Measurements from ENCODE around the gene HCST.
A peak's percentile ranks its signal among the peaks of the same experiment; 100 is the strongest.

The HCST gene

GRCh38 chr19:35901055-35901644 lies 1.2 kb upstream of the HCST start:
- Histone ChIP-seq H2BK5ac (ENCODE audit: low read depth, low read length, poor library complexity, severe bottlenecking) (no peak overlapping the region), H3K4me3 (ENCODE audit: insufficient read depth in 1 of 2, low read depth in 1 of 2, low read length in 2 of 2) (peak overlapping the region in 1 of 2 experiments; percentile 93), H4K91ac (ENCODE audit: low read length) (peak overlapping the region; percentile 69), H3K79me1 (replicated peaks; ENCODE audit: low read length, poor library complexity, severe bottlenecking) (peaks cover 26% of the 10 kb centered on the region), H3K27me3 (ENCODE audit: control insufficient read depth in 1 of 2, insufficient read depth in 1 of 2, low read length in 2 of 2) (no peaks in the 10 kb centered on the region), H3K27ac (ENCODE audit: low read length, poor library complexity, severe bottlenecking) (peak overlapping the region; percentile 48), H4K8ac (ENCODE audit: low read length) (peak overlapping the region; percentile 93), H2AK5ac (ENCODE audit: low read length, severe bottlenecking) (no peak overlapping the region), H2BK15ac (ENCODE audit: low read depth, poor library complexity, severe bottlenecking) (no peak overlapping the region), H3K4ac (ENCODE audit: low read depth in 1 of 2, low read length in 2 of 2) (no peak overlapping the region), H3K4me2 (ENCODE audit: low read length, poor library complexity, severe bottlenecking) (no peak overlapping the region), H2AFZ (ENCODE audit: low read depth, low read length) (no peak overlapping the region), H2BK120ac (ENCODE audit: low read depth, low read length) (no peak overlapping the region), H3K9ac (ENCODE audit: low read length) (peak overlapping the region; percentile 92), H3K9me3 (ENCODE audit: control insufficient read depth, low read length) (no peaks in the 10 kb centered on the region), H3K18ac (ENCODE audit: low read depth in 1 of 2, low read length in 2 of 2) (no peak overlapping the region), H3K23ac (ENCODE audit: low read length in 2 of 2) (no peak overlapping the region), H3K14ac (ENCODE audit: low read length in 2 of 2) (no peak overlapping the region), H3K4me1 (ENCODE audit: control insufficient read depth, insufficient read depth, low read depth, low read length) (peaks cover 31% of the 10 kb centered on the region), H3K36me3 (ENCODE audit: control insufficient read depth in 1 of 2, insufficient read depth in 2 of 2, low read depth in 1 of 2, low read length in 2 of 2) (peaks cover 13 to 16% of the 10 kb centered on the region in 2 experiments), H2BK12ac (ENCODE audit: low read length in 2 of 2) (no peak overlapping the region)
- DNase-seq = peak; percentile 68
- WGBS = 72% methylated on average over 2 of the region's 2 CpGs

GRCh38 chr19:35902870-35903475 lies 644 bp downstream of the HCST start:
- no peak for DNase-seq
- peak overlapping the region; percentile 57 for H4K91ac ChIP-seq (ENCODE audit: low read length)
- H3K9ac ChIP-seq (ENCODE audit: low read length) = peak overlapping the region; percentile 57
- H3K14ac ChIP-seq (ENCODE audit: low read length in 2 of 2) = no peak overlapping the region
- H3K4ac ChIP-seq (ENCODE audit: low read depth in 1 of 2, low read length in 2 of 2) = peak overlapping the region; percentile 46 to 95
- H2BK15ac ChIP-seq (ENCODE audit: low read depth, poor library complexity, severe bottlenecking) = peak overlapping the region; percentile 62
- no peak overlapping the region for H2BK5ac ChIP-seq (ENCODE audit: low read depth, low read length, poor library complexity, severe bottlenecking)
- H3K27ac ChIP-seq (ENCODE audit: low read length, poor library complexity, severe bottlenecking) = no peak overlapping the region
- peak overlapping the region; percentile 29 for H2AFZ ChIP-seq (ENCODE audit: low read depth, low read length)
- H3K4me3 ChIP-seq (ENCODE audit: insufficient read depth in 1 of 2, low read depth in 1 of 2, low read length in 2 of 2) = peak overlapping the region; percentile 20 to 37
- peaks cover 10% of the 10 kb centered on the region for H3K79me1 ChIP-seq (replicated peaks; ENCODE audit: low read length, poor library complexity, severe bottlenecking)
- no peaks in the 10 kb centered on the region for H3K9me3 ChIP-seq (ENCODE audit: control insufficient read depth, low read length)
- H3K36me3 ChIP-seq (ENCODE audit: control insufficient read depth in 1 of 2, insufficient read depth in 2 of 2, low read depth in 1 of 2, low read length in 2 of 2) = no peaks in the 10 kb centered on the region
- peak overlapping the region; percentile 62 for H2BK120ac ChIP-seq (ENCODE audit: low read depth, low read length)
- H4K8ac ChIP-seq (ENCODE audit: low read length) = peak overlapping the region; percentile 95
- no peaks in the 10 kb centered on the region for H3K27me3 ChIP-seq (ENCODE audit: control insufficient read depth in 1 of 2, insufficient read depth in 1 of 2, low read length in 2 of 2)
- H3K4me2 ChIP-seq (ENCODE audit: low read length, poor library complexity, severe bottlenecking) = peak overlapping the region; percentile 63
- peak overlapping the region; percentile 79 to 88 for H2BK12ac ChIP-seq (ENCODE audit: low read length in 2 of 2)
- H2AK5ac ChIP-seq (ENCODE audit: low read length, severe bottlenecking) = no peak overlapping the region
- peaks cover 27% of the 10 kb centered on the region for H3K4me1 ChIP-seq (ENCODE audit: control insufficient read depth, insufficient read depth, low read depth, low read length)
- H3K23ac ChIP-seq (ENCODE audit: low read length in 2 of 2) = no peak overlapping the region
- WGBS = 83% methylated on average over 10 of the region's 10 CpGs
- peak overlapping the region; percentile 87 to 89 for H3K18ac ChIP-seq (ENCODE audit: low read depth in 1 of 2, low read length in 2 of 2)

GRCh38 chr19:35903550-35904179 lies 1.3 kb downstream of the HCST start:
- Histone ChIP-seq H4K8ac (ENCODE audit: low read length) (peak overlapping the region; percentile 95), H4K91ac (ENCODE audit: low read length) (peak overlapping the region; percentile 57), H3K4me2 (ENCODE audit: low read length, poor library complexity, severe bottlenecking) (peak overlapping the region; percentile 63), H2BK12ac (ENCODE audit: low read length in 2 of 2) (peak overlapping the region; percentile 61 to 88), H3K79me1 (replicated peaks; ENCODE audit: low read length, poor library complexity, severe bottlenecking) (peaks cover 5% of the 10 kb centered on the region), H2BK5ac (ENCODE audit: low read depth, low read length, poor library complexity, severe bottlenecking) (peak overlapping the region; percentile 24), H3K27me3 (ENCODE audit: control insufficient read depth in 1 of 2, insufficient read depth in 1 of 2, low read length in 2 of 2) (no peaks in the 10 kb centered on the region), H2AFZ (ENCODE audit: low read depth, low read length) (peak overlapping the region; percentile 29), H3K9me3 (ENCODE audit: control insufficient read depth, low read length) (no peaks in the 10 kb centered on the region), H2AK5ac (ENCODE audit: low read length, severe bottlenecking) (peak overlapping the region; percentile 43), H2BK120ac (ENCODE audit: low read depth, low read length) (peak overlapping the region; percentile 64), H2BK15ac (ENCODE audit: low read depth, poor library complexity, severe bottlenecking) (peak overlapping the region; percentile 62), H3K4me3 (ENCODE audit: insufficient read depth in 1 of 2, low read depth in 1 of 2, low read length in 2 of 2) (peak overlapping the region; percentile 20 to 37), H3K23ac (ENCODE audit: low read length in 2 of 2) (no peak overlapping the region), H3K4ac (ENCODE audit: low read depth in 1 of 2, low read length in 2 of 2) (peak overlapping the region; percentile 46 to 95), H3K9ac (ENCODE audit: low read length) (peak overlapping the region; percentile 57), H3K4me1 (ENCODE audit: control insufficient read depth, insufficient read depth, low read depth, low read length) (peaks cover 23% of the 10 kb centered on the region), H3K14ac (ENCODE audit: low read length in 2 of 2) (no peak overlapping the region), H3K36me3 (ENCODE audit: control insufficient read depth in 1 of 2, insufficient read depth in 2 of 2, low read depth in 1 of 2, low read length in 2 of 2) (no peaks in the 10 kb centered on the region), H3K27ac (ENCODE audit: low read length, poor library complexity, severe bottlenecking) (no peak overlapping the region), H3K18ac (ENCODE audit: low read depth in 1 of 2, low read length in 2 of 2) (peak overlapping the region; percentile 87 to 89)
- DNase-seq = peak; percentile 83
- 5% methylated on average over 24 of the region's 24 CpGs for WGBS
